SH-SY5Y (cell line): ENCODE data around the gene PITPNM3.

Experiments used
- GATA2 ChIP-seq: IDR thresholded peaks from 2 replicates; pipeline ENCODE4 v1.6.1; 2011; ENCODE audit warnings: mild to moderate bottlenecking, low read depth, low read length
- GATA3 ChIP-seq: IDR thresholded peaks from 2 replicates; pipeline ENCODE4 v1.6.1; 2011; ENCODE audit warnings: low read depth, mild to moderate bottlenecking, low read length, moderate library complexity

- no peak for TF ChIP-seq GATA3
- TF ChIP-seq GATA2: no peak
Measured at GRCh38 chr17:6408276-6408675, 148.1 kb downstream of the PITPNM3 start.
